Measurements from ENCODE around the gene CPSF4L. TPM values are rescaled to one million over a fixed set of nuclear protein-coding genes. Genes with fewer than 3 reads are reported as not detected.

CPSF4L gene
- total RNA-seq, 4 donors from 2014 or later: 0.65 TPM; not detected in 3

GRCh38 chr17:73231841-73232586 is 29.7 kb downstream of the CPSF4L start:
- no peak for TF ChIP-seq CTCF (IDR thresholded peaks at IDR 0.05)
- ATAC-seq (ENCODE audit: low FRiP score) (peak; percentile 94), DNase-seq (ENCODE audit: low spot score) (peak; percentile 88)

- no peak for TF ChIP-seq CTCF (IDR thresholded peaks at IDR 0.05)
- DNase-seq (ENCODE audit: low spot score) (no peak), ATAC-seq (ENCODE audit: low FRiP score) (no peak)
Measured at GRCh38 chr17:73231395-73231794, 30.3 kb downstream of the CPSF4L start.

GRCh38 chr17:73230088-73230487 is 31.6 kb downstream of the CPSF4L start:
- no peak for DNase-seq (ENCODE audit: low spot score)
- no peak for TF ChIP-seq CTCF (IDR thresholded peaks at IDR 0.05)
- ATAC-seq (ENCODE audit: low FRiP score): no peak

- ATAC-seq (ENCODE audit: low FRiP score): peak; percentile 57
- TF ChIP-seq CTCF (IDR thresholded peaks at IDR 0.05): no peak
- peak; percentile 36 for DNase-seq (ENCODE audit: low spot score)
Measured at GRCh38 chr17:73228748-73229236, 32.9 kb downstream of the CPSF4L start.

- no peak for TF ChIP-seq CTCF (IDR thresholded peaks at IDR 0.05)
- no peak for DNase-seq (ENCODE audit: low spot score)
- no peak for ATAC-seq (ENCODE audit: low FRiP score)
Measured at GRCh38 chr17:73227944-73228343, 33.7 kb downstream of the CPSF4L start.

- no peak for ATAC-seq (ENCODE audit: low FRiP score)
- no peak for TF ChIP-seq CTCF (IDR thresholded peaks at IDR 0.05)
- DNase-seq (ENCODE audit: low spot score): no peak
Measured at GRCh38 chr17:73227379-73227778, 34.3 kb downstream of the CPSF4L start.

GRCh38 chr17:73226556-73227172 is 35.0 kb downstream of the CPSF4L start:
- DNase-seq (ENCODE audit: low spot score) (no peak), ATAC-seq (ENCODE audit: low FRiP score) (no peak)
- no peak for TF ChIP-seq CTCF (IDR thresholded peaks at IDR 0.05)
